Keratinocyte (primary cell): Measurements from ENCODE around the gene FHAD1.

Experiments
- EZH2 ChIP-seq: IDR thresholded peaks from one replicate; pipeline ENCODE4 v1.6.1; 2012; ENCODE audit warnings: inconsistent platforms, mild to moderate bottlenecking, low read length, moderate library complexity
- TF ChIP-seq, protein P1 (sequence below), 3 experiments: IDR thresholded peaks in 1 of 3; conservative IDR thresholded peaks in 1 of 3; optimal IDR thresholded peaks in 1 of 3; 2 replicates in 2 of 3; 3 replicates in 1 of 3; pipeline versions ENCODE3 to v1.5.1; 2011; ENCODE audit warnings: low read length in 3 of 3, mild to moderate bottlenecking in 3 of 3, moderate library complexity in 2 of 3, control low read depth in 1 of 3, inconsistent platforms in 1 of 3; ENCODE audit not compliant: insufficient read depth in 2 of 3; ENCODE audit errors: extremely low read depth in 1 of 3

DNA sequence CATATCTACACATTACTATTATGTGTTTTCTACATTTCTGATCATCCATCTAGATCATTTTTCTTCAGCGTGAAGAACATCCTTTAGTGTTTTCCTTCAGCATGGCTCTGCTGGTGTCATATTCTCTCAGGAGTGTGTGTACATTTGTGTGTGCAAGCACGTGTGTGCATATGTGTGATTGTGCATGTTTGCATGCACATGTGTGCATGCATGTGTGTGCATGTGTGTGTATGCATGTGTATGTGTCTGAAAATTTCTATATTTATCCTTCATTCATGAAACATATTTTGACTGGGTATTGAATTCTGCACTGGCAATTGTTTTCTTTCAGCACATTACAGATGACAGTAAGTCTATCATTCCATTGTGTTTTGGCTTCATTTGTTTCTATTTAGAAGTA is 74.6 kb downstream of the FHAD1 start:
- TF ChIP-seq, protein P1, sequence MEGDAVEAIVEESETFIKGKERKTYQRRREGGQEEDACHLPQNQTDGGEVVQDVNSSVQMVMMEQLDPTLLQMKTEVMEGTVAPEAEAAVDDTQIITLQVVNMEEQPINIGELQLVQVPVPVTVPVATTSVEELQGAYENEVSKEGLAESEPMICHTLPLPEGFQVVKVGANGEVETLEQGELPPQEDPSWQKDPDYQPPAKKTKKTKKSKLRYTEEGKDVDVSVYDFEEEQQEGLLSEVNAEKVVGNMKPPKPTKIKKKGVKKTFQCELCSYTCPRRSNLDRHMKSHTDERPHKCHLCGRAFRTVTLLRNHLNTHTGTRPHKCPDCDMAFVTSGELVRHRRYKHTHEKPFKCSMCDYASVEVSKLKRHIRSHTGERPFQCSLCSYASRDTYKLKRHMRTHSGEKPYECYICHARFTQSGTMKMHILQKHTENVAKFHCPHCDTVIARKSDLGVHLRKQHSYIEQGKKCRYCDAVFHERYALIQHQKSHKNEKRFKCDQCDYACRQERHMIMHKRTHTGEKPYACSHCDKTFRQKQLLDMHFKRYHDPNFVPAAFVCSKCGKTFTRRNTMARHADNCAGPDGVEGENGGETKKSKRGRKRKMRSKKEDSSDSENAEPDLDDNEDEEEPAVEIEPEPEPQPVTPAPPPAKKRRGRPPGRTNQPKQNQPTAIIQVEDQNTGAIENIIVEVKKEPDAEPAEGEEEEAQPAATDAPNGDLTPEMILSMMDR (optimal IDR thresholded peaks at IDR 0.05 in 1 of 3, IDR thresholded peaks at IDR 0.05 in 1 of 3, conservative IDR thresholded peaks at IDR 0.05 in 1 of 3; ENCODE audit: extremely low read depth in 1 of 3, insufficient read depth in 2 of 3, low read length in 3 of 3), result no peak
- no peak for TF ChIP-seq EZH2
